Endothelial cell of umbilical vein (primary cell): ENCODE results near the gene CNTN1.

Experiments
- MYC ChIP-seq: IDR thresholded peaks from one replicate; pipeline ENCODE4 v1.6.1; 2011; ENCODE audit warnings: mild to moderate bottlenecking, low read depth, low read length
- TF ChIP-seq, protein P1 (sequence below), 2 donors: IDR thresholded peaks; 1 replicate in 1 of 2; 2 replicates in 1 of 2; pipeline ENCODE4 v1.5.1; 2011; ENCODE audit warnings: low read length in 2 of 2, mild to moderate bottlenecking in 2 of 2, moderate library complexity in 2 of 2, control low read depth in 1 of 2, inconsistent platforms in 1 of 2, low read depth in 1 of 2; ENCODE audit not compliant: insufficient read depth in 1 of 2; ENCODE audit errors: extremely low read depth in 1 of 2

DNA sequence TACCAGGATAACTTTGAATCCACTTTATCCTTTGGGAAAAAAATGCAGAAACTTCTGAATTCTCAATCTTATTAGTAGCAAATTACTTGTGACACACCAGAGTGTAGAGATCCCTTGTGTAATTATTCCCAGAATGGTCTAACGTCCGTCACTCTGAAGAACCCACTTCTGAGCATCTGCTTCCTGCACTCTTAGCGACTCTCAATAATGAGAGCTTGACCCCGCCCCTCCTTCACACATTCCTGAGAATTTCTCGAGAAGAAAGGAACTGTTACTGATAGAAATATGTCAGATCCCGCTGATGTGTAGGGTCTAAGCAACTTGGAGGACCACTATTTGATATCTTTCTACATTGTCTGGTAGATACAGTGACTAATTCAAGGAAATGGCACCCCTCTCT, 277.6 kb downstream of the CNTN1 start:
- no peak for TF ChIP-seq MYC
- TF ChIP-seq, protein P1, sequence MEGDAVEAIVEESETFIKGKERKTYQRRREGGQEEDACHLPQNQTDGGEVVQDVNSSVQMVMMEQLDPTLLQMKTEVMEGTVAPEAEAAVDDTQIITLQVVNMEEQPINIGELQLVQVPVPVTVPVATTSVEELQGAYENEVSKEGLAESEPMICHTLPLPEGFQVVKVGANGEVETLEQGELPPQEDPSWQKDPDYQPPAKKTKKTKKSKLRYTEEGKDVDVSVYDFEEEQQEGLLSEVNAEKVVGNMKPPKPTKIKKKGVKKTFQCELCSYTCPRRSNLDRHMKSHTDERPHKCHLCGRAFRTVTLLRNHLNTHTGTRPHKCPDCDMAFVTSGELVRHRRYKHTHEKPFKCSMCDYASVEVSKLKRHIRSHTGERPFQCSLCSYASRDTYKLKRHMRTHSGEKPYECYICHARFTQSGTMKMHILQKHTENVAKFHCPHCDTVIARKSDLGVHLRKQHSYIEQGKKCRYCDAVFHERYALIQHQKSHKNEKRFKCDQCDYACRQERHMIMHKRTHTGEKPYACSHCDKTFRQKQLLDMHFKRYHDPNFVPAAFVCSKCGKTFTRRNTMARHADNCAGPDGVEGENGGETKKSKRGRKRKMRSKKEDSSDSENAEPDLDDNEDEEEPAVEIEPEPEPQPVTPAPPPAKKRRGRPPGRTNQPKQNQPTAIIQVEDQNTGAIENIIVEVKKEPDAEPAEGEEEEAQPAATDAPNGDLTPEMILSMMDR (IDR thresholded peaks at IDR 0.05; ENCODE audit: extremely low read depth in 1 of 2, insufficient read depth in 1 of 2, low read depth in 1 of 2, low read length in 2 of 2), result no peak
